ENCODE measurements around the gene PIAS4.
A peak's percentile ranks its signal among the peaks of the same experiment; 100 is the strongest.
"Not testable (repeated sequence)": the region's sequence is repeated elsewhere in the genome, so short reads cannot be mapped to it uniquely, and the experiment has no call there.

PIAS4 gene

GRCh38 chr19:3998667-3999412, 8.7 kb upstream of the PIAS4 start:
- not testable (repeated sequence) for DNase-seq (ENCODE audit: low read depth in 3 of 3)

GRCh38 chr19:4000798-4001197, 6.7 kb upstream of the PIAS4 start:
- DNase-seq (ENCODE audit: low read depth in 3 of 3): not testable (repeated sequence)

GRCh38 chr19:4005436-4005835, 2.1 kb upstream of the PIAS4 start:
- DNase-seq (ENCODE audit: low read depth in 3 of 3): not testable (repeated sequence)

GRCh38 chr19:4007836-4008539, 452 bp downstream of the PIAS4 start:
- DNase-seq (ENCODE audit: low read depth in 3 of 3): no peak

- DNase-seq (ENCODE audit: low read depth in 3 of 3): no peak
Measured at GRCh38 chr19:4009990-4010807, 2.7 kb downstream of the PIAS4 start.

- no peak for DNase-seq (ENCODE audit: low read depth in 3 of 3)
Measured at GRCh38 chr19:4010808-4011110, 3.2 kb downstream of the PIAS4 start.

GRCh38 chr19:4011430-4011829, 3.9 kb downstream of the PIAS4 start:
- DNase-seq (ENCODE audit: low read depth in 3 of 3): not testable (repeated sequence)

GRCh38 chr19:4012092-4012974, 4.8 kb downstream of the PIAS4 start:
- no peak for DNase-seq (ENCODE audit: low read depth in 3 of 3)

- DNase-seq (ENCODE audit: low read depth in 3 of 3): no peak
Measured at GRCh38 chr19:4012975-4013634, 5.6 kb downstream of the PIAS4 start.

GRCh38 chr19:4013886-4014540, 6.5 kb downstream of the PIAS4 start:
- DNase-seq (ENCODE audit: low read depth in 3 of 3): no peak

- DNase-seq (ENCODE audit: low read depth in 3 of 3): peak in 1 of 3 experiments; percentile 41
Measured at GRCh38 chr19:4014541-4015491, 7.3 kb downstream of the PIAS4 start.

GRCh38 chr19:4015705-4016402, 8.3 kb downstream of the PIAS4 start:
- no peak for DNase-seq (ENCODE audit: low read depth in 3 of 3)

GRCh38 chr19:4016486-4016885, 8.9 kb downstream of the PIAS4 start:
- DNase-seq (ENCODE audit: low read depth in 3 of 3): no peak

GRCh38 chr19:4016903-4017638, 9.5 kb downstream of the PIAS4 start:
- no peak for DNase-seq (ENCODE audit: low read depth in 3 of 3)

GRCh38 chr19:4018140-4018613, 10.6 kb downstream of the PIAS4 start:
- DNase-seq (ENCODE audit: low read depth in 3 of 3): no peak

- DNase-seq (ENCODE audit: low read depth in 3 of 3): no peak
Measured at GRCh38 chr19:4018775-4019504, 11.4 kb downstream of the PIAS4 start.

- DNase-seq (ENCODE audit: low read depth in 3 of 3): no peak
Measured at GRCh38 chr19:4019578-4019977, 12.0 kb downstream of the PIAS4 start.
